SHP77 treated with DMSO at 0.1 percent for 48 hours (cell line): Measurements from ENCODE around the gene LYRM1.
"Not testable (repeated sequence)": the region's sequence is repeated elsewhere in the genome, so short reads cannot be mapped to it uniquely, and the experiment has no call there.

Experiments used
- DNase-seq: peaks from one replicate; lab custom pipeline; 2025; lab: John Stamatoyannopoulos, UW

LYRM1 gene

DNA sequence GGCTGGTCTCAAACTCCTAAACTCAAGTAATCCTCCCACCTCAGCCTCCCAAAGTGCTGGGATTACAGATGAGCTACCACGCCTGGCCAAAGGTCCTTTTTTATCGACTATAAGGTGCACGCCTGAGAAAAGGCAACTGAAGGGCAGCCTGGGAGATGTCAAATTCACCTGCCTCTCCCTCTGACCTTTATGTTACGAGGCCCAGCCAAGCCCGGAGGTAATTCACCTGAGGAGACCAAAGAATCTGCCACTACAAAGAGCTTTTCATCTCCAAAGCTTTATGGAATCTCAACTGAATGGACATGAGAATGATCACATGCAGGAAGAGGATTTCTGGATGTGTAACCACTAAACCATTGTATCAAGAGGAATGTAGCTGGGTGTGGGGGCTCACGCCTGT is 37.2 kb downstream of the LYRM1 start:
- no peak for DNase-seq

DNA sequence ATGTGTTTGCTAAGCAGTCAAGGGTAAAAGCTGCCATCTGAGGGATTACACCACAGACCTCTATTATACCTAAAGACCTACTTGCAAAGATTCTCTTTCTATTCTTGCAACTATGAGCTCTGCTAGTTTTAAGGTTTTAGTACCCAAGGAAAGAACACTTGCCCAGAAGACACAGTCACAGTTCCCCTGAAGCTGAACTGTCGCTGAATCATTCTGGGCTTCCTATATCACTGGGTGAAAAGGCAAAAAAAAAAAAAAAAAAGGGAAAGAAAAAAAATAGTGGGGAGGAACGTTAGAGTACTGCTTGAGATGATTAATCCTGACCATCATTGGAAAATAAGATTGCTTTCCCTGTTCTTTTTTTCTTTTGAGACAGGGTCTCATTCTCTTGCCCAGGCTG is 37.9 kb downstream of the LYRM1 start:
- no peak for DNase-seq

DNA sequence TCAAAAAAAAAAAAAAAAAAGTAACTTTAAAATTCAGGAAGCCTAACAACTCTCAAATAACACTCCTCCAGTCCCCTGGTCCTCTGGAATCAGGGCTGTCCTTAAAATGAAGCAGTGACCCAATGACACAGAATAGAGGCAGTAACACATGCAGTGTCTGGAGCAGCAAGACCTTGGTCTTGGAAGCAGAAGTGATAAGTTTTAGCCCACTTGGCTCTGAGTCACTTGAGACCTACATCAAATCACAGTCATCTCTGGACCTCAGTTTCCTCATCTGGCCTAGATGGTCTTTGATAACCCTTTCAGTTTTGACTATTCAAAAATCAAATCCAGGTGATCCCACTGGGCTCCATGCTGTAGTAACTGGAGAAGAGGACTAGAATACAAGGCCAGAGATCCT is 39.0 kb downstream of the LYRM1 start:
- no peak for DNase-seq

DNA sequence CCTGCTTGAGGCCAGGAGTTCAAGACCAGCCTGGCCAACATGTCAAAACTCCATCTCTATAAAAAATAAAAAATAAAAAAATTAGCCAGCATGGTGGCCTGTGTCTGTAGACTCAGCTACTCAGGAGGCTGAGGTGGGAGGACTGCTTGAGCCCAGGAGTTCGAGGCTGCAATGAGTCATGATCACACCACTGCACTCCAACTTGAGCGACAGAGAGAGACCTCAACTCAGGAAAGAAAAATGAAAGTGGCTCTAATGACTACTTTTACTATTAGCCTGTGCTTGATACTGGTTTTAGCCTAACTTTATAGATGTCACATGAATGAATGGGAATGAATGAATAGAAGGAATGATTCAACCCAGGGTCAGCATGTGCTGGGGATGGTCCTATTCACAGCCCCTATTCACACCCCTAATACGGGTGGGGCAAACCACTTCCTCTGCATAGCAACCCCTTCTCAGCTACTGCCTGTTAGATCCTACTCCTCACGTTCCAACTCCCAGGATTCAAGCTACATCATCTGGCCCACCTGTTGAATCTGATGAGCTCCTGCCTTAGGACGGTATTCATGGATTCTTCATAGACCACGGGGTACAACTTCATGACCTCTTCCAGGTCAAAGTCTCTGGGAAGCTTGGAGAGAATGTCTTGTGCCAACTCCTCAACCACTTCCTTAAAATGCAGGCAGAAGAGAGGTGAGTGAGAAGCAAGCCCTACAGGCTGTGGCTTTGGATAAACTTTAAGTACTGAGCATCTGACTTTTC is 40.5 kb downstream of the LYRM1 start:
- no peak for DNase-seq

DNA sequence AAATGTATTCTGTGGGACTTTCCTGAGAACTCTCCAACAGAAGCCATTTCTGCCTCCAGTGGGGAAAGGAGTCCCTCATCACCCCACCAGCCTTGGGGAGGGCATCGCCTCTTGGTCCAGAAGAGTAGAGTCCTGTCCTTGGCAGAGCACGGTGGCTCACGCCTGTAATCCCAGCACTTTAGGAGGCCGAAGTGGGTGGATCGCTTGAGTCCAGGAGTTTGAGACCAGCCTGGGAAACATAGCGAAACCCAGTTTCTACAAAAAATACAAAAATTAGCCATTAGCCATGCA is 41.0 kb downstream of the LYRM1 start:
- DNase-seq = no peak

DNA sequence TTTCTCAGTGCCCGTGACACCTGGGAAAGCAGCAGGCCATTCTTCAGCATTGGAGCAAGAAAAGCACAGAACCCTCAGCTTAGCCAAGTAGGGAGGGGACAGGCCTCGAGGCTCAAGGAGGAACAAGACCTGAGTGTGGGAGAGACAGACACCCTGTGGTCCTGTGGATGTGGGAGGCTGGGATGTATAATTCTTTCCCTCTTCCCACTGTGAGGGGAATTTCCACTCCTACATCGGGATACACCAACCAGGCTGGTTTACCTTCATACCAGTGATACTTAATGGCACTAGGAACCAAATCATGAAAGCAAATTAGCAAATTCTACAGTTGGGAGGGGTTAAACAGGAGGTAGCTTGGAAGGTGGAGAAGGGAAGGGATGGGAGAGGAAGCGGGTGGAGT is 41.7 kb downstream of the LYRM1 start:
- DNase-seq = no peak

DNA sequence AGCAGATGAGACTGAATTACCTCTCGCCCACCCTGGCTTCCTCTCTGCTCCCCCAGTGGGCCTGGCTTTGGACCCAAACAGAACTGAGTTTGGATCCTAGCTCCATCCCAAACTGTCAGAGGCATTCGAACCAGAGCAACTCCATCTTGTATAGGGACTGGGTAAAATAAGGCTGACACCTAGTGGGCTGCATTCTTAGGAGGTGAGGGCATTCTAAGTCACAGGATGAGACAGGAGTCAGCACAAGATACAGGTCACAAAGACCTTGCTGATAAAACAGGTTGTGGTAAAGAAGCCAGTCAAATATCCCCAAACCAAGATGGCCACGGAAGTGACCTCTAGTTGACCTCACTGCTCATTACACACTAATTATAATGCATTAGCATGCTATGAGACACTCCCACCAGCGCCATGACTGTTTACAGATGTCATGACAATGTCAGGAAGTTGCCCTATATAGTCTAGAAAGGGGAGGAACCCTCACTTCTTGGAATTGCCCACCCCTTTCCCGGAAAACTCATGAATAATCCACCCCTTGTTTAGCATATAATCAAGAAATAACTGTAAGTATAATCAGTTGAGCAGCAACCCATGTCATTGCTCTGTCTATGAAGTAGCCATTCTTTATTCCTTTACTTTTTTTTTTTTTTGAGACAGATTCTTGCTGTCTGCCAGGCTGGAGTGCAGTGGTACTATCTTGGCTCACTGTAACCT is 44.4 kb downstream of the LYRM1 start:
- no peak for DNase-seq

DNA sequence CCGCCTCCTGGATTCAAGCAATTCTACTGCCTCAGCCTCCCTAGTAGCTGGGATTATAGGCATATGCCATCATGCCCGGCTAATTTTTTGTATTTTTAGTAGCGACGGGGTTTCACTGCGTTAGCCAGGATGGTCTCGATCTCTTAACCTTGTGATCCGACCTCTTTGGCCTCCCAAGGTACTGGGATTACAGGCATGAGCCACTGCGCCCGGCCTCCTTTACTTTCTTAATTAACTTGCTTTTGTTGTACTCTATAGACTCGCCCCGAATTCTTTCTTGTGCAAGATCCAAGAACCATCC is 45.0 kb downstream of the LYRM1 start:
- not testable (repeated sequence) for DNase-seq

DNA sequence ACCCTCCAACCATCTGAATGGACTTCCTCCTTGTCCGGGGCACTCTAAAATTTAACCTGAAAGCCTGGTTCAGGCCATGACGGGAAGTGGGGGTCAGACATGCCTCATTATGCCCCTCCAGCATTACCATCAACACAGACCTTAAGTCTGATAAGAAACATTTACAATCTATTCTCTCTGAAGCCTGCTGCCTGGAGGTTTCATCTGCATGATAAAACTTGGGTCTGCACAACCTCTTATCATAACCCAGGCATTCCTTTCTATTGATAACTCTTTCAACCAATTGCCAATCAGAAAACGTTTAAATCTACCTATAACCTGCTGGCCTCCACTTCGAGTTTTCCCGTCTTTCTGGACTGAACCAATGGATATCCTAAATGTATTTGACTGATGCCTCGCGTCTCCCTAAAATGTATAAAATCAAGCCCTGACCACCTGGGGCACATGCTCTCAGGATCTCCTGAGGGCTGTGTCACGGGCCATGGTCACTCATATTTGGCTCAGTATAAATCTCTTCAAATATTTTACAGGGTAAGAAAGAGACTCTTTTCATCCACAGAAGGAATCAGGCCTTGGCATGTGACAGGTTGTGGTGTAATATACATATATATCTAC is 45.6 kb downstream of the LYRM1 start:
- DNase-seq = no peak

DNA sequence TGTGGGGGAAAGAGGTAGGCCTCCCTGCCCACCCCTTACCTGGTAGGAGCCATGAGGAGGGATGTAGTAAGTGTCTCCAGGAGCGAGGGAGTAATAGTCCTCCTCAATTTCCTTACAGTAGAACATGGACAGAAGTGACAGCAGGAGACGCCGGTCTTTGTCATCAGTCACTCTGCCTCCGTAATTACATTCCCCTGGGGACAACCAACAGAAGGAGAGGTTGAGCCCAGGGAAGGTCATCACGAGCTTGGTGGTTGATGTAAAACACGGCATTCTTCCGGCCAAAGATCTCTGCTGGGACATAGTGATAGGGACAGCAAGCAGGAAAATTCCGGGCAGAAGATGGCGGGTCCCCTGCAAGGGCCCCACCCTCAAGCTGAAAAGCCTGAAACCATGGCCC is 47.9 kb downstream of the LYRM1 start:
- no peak for DNase-seq

DNA sequence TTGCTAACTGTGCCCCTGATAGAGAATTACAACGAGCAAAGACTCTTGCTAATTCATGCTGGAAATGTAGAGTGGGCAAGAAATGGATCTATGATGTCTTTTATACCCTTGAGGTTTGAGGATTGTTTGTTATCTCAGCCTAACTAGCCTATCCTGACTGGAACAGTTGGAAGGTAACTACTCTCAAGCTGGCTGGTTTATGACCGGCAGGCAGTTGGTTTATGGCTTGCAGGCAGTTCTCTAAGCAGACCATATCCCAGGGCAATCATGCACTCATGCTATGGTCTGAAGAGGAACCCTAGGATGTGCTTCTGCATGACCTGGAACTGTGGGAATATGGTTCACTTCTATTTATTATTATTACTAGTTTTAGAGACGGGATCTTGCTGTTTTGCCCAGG is 49.1 kb downstream of the LYRM1 start:
- DNase-seq = no peak

DNA sequence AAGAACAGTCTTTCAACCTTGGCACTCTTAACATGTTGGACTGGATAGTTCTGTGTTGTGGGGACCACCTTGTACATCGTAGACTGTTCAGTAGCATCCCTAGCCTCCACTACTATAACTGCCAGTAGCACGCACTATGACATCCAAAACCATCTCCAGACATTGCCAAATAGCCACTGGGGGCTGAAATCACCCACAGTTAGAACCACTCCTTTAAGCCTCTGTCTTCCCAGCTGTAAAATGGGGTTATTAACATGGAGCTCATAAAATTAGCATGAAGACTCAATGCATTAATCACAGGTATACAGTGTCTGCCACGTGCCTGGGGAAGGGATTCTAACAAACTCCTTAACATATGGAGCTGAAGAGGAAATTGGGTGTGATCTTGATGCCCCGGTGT is 49.7 kb downstream of the LYRM1 start:
- no peak for DNase-seq

DNA sequence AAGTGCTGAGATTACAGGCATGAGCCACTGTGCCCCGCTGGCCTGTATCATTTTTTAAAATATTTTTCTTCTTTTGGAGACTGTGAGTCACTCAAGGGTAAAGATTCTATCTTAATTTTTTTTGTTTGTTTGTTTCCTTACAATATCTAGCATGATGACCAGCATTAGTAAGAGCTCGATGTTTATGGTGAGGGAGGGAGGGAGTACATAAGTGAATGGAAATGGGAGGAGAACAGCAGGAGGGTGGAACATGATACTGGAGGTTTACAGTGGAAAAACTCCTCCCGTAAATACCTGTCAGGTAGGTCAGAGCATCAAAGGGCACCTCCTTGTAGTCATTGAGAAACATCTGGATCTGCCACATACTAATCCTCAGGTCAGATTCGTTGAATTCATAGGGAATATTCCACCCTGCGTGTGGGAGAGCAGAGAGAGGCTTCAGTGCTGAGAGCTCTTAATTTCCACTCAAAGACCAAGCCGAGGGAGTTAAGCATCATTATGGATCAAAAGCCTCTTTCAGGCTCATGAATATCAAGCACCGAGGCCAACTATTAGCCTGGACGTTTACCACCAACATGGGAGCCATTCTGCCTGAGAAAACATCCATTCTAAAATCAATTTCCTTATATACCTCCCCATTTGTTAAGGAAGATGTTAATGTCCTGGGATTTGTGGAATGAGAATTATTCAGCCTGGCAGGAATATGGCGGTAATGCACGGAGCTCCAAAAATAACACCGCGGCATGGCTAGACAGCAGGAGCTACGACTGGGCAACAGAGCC is 51.8 kb downstream of the LYRM1 start:
- no peak for DNase-seq

DNA sequence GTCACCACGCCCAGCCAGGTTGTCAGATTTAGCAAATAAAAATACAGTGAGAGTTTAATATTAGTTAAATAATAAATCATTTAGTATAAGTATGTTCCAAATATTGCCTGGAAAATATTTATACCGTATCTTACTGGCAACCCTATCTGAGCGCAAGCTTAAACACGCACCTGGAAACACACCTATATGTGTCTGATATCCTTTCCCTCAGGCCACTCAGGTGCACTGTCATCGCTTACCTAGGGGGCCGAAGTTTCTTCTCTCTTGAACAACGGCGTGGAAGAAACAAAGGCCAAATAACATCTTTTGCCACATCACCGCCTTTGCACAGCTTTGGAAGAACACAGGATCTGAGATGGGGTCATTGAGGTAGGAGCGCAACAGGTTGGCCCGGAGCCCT is 54.0 kb downstream of the LYRM1 start:
- no peak for DNase-seq

DNA sequence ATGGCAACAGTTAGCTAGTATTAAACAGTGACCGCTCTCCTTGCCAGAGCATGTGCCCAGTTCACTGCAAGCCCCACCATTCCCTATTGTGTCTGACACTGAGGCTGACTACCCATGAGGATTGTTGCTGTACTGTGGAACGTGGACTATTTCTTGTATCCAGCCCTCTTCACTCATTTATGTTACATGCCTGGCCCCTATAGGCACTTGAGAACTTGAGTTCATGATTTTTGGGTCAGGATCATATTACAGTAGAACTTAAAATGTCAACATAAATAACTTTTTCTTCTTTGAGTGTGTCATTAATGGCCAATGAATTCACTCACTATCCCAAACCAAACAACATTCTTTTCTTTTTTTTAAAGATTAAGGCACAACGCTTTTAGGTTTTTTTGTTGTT is 55.7 kb downstream of the LYRM1 start:
- DNase-seq = no peak

DNA sequence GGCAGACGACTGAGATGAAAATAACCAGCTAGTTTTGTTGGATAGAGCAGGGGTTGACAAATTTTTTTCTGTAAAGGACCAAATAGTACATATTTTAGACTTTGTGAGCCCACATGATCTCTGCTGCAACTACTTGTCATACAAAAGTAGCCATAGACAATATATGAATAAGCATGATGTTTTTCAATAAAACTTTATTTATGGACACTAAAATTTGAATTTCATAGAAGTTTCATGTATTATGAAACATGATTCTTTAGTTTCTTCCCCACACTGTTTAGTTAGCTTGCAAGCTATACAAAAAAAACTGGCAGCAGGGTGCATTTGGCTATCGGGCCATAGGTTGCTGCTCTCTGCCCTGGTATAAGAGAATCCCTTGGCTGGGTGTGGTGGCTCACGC is 56.6 kb downstream of the LYRM1 start:
- DNase-seq = no peak

DNA sequence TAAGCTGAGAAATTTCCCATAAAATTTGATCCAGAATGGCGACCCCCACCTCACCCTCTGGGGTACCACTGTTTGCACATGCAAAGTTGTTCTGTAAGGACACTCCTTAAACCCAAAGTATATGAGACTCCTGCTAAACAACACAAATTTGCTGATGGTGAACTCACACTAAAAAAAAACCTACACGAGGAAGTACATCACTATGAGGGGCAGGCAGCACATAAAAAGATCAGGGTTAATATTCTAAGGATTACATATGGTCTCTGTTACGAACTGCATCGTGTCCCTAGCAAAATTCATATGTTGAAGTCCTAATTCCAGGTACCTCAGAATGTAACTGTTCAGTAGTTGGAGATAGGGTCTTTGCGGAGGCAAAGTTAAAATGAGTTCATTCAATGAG is 60.3 kb downstream of the LYRM1 start:
- DNase-seq = no peak

DNA sequence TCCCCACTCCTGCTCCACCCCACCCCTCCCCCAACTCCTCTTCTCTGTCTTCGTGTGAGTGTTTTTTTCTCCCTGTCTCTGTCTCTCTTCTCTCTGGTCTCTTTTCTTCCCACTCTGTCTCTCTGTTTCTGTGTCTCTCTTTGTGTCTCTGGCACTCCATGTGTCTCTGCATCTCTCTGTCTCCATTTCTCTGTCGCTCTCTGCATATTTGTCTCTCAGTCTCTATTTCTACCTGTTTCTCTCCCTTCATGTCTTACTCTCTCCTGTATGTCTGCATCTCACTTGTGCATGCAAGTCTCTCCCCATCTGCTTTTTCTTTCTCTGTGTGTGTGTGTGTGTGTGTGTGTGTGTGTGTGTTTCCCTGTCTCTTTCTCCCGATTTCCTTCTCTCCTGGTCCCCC is 68.2 kb downstream of the LYRM1 start:
- no peak for DNase-seq

DNA sequence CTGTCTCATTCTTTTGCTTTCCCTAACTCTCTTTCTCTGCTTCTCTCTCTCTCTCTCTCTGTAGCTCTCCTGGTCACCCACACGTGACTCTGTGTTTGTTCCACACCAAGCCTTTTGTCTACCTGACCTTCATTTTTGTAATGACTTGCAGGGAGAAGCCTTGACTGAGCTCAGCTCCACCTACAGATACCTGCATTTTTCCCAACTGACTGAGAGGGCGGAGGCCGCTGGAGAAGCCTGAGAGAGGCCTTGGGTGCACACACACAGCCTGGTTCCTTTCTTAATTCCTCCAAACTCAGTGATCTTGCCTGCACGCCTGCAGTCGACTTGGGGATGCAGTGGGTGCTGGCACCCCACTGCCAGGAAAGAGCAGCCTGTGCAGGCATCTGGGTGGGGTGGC is 68.8 kb downstream of the LYRM1 start:
- DNase-seq = no peak

DNA sequence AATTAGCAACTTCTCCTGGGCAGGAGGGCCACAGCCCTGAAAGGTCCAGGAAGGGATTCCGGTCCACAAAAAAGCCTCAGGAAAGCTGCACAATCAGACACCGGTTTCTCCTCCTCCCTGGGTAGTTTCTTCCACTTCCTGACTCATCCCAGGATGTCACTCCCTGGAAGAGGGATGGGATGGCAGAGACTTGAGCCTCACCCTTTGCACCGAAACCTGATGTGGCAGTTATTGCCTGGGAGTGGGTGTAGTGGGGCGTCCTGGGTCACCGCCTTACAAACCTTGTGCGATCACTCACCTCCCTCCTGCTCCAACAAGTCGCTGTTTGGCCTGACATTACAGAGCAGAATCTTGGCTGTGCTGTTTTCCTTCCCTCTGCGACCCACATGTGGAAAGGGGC is 70.8 kb downstream of the LYRM1 start:
- no peak for DNase-seq

DNA sequence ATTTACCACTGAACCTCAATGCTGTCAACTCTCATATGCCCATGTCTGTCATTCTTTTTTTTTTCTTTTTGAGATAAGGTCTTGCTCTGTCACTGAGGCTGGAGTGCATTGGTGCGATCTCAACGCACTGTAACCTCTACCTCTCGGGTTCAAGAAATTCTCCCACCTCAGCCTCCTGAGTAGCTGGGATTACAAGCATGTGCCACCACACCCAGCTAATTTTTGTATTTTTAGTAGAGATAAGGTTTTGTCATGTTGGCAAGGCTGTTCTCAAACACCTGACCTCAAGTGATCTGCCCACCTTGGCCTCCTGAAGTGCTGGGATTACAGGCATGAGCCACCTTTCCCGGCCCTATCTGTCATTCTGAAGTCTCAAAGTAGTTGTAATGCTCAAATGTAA is 72.6 kb downstream of the LYRM1 start:
- not testable (repeated sequence) for DNase-seq
